A549 (cell line): ENCODE data around the gene CHCHD6. TPM values are rescaled to one million over a fixed set of nuclear protein-coding genes. Genes with fewer than 3 reads are reported as not detected.

Experiments
- ATAC-seq, 2 experiments: fragments of 200-7000 bp in 1 of 2; fragments of >200 bp in 1 of 2; cut with Nextera tagmentation in 1 of 2; cut with Tn5 transposase in 1 of 2; 3 replicates each; pipeline versions ENCODE4 v1.8.0 to v1.9.1; 2018 to 2020; ENCODE audit warnings: mild to moderate bottlenecking in 1 of 2, moderate library complexity in 1 of 2
- CTCF ChIA-PET: fragments of 300-600 bp; sonication (Branson Sonifier 250); formaldehyde crosslinking; extraction: SDS; loops from one replicate; lab custom pipeline; 2021; ENCODE audit warnings: antibody characterized with exemption, inconsistent platforms; lab: Yijun Ruan, JAX
- POLR2A ChIA-PET: fragments of 350-600 bp; formaldehyde crosslinking; extraction: SDS; loops from one replicate; lab custom pipeline; 2021; ENCODE audit warnings: antibody characterized with exemption, inconsistent platforms; lab: Yijun Ruan, JAX
- DNase-seq, 2 experiments: peaks; one replicate each; pipeline versions ENCODE4 v3.0.0 to v3.0.0-alpha.2; 2011 to 2016; ENCODE audit warnings: low read depth in 1 of 2, low spot score in 1 of 2
- FAIRE-seq: peaks from 2 replicates; lab custom pipeline; 2011; peaks lifted over from hg19 to GRCh38; lab: Jason Lieb, UNC
- H3K27ac ChIP-seq, 2 experiments: fragments of >200 bp; sonication (Bioruptor Twin); formaldehyde crosslinking; 3 replicates each; pipeline ENCODE4 v1.5.1; 2016 to 2017
- H3K4me1 ChIP-seq: fragments of >200 bp; sonication (Bioruptor Twin); formaldehyde crosslinking; 3 replicates; pipeline ENCODE4 v1.6.1; 2016
- H3K4me2 ChIP-seq: fragments of >200 bp; sonication (Bioruptor Twin); formaldehyde crosslinking; 3 replicates; pipeline ENCODE4 v1.6.1; 2016
- H3K4me3 ChIP-seq: fragments of >200 bp; sonication (Bioruptor Twin); formaldehyde crosslinking; 3 replicates; pipeline ENCODE4 v1.5.1; 2016
- H3K9me3 ChIP-seq: fragments of >200 bp; sonication (Bioruptor Twin); formaldehyde crosslinking; 3 replicates; pipeline ENCODE4 v1.6.1; 2016
- ATOH8 ChIP-seq: fragments of 250-450 bp; sonication (Bioruptor Pico); IDR thresholded peaks from 2 replicates; pipeline ENCODE4 v1.5.0; 2020; ENCODE audit warnings: low read depth, mild to moderate bottlenecking, moderate library complexity
- BCL3 ChIP-seq: fragments of >200 bp; sonication (Bioruptor Twin); formaldehyde crosslinking; IDR thresholded peaks from 3 replicates; pipeline ENCODE4 v1.6.1; 2016
- BHLHE40 ChIP-seq: IDR thresholded peaks from 2 replicates; pipeline ENCODE4 v1.6.1; 2012; ENCODE audit warnings: low read depth, low read length, inconsistent platforms
- CBX8 ChIP-seq: fragments of 200-600 bp; sonication (generic); IDR thresholded peaks from 2 replicates; pipeline ENCODE4 v1.6.1; 2016
- CHD4 ChIP-seq: fragments of 200-600 bp; sonication (generic); IDR thresholded peaks from 2 replicates; pipeline ENCODE4 v1.6.1; 2016; ENCODE audit warnings: antibody characterized with exemption, mild to moderate bottlenecking, borderline replicate concordance
- EHF ChIP-seq: fragments of 250-450 bp; sonication (Bioruptor Pico); IDR thresholded peaks from 2 replicates; pipeline ENCODE4 v1.5.0; 2020; ENCODE audit warnings: mild to moderate bottlenecking
- EHMT2 ChIP-seq: fragments of 200-600 bp; sonication (generic); IDR thresholded peaks from 2 replicates; pipeline ENCODE4 v1.6.1; 2016; ENCODE audit warnings: antibody characterized with exemption, low read depth, mild to moderate bottlenecking, moderate library complexity
- ELK1 ChIP-seq: fragments of 150-350 bp; IDR thresholded peaks from 2 replicates; pipeline ENCODE4 v1.6.1; 2014; ENCODE audit warnings: low read depth, mild to moderate bottlenecking, low read length
- FOSB ChIP-seq: fragments of 250-450 bp; sonication (Bioruptor Pico); IDR thresholded peaks from 2 replicates; pipeline ENCODE4 v1.5.0; 2020; ENCODE audit warnings: mild to moderate bottlenecking, moderate library complexity
- FOXS1 ChIP-seq: fragments of 250-450 bp; sonication (Bioruptor Pico); IDR thresholded peaks from 2 replicates; pipeline ENCODE4 v1.5.0; 2020; ENCODE audit warnings: mild to moderate bottlenecking, moderate library complexity
- HDAC2 ChIP-seq: fragments of 200-600 bp; sonication (generic); IDR thresholded peaks from 2 replicates; pipeline ENCODE4 v1.6.1; 2016
- HEYL ChIP-seq: fragments of 250-450 bp; sonication (Bioruptor Pico); IDR thresholded peaks from 2 replicates; pipeline ENCODE4 v1.8.0; 2021; ENCODE audit warnings: mild to moderate bottlenecking, moderate library complexity
- HOXA7 ChIP-seq: fragments of 250-450 bp; sonication (Bioruptor Pico); IDR thresholded peaks from 2 replicates; pipeline ENCODE4 v1.5.0; 2020; ENCODE audit warnings: mild to moderate bottlenecking, moderate library complexity
- HOXB5 ChIP-seq: fragments of 250-450 bp; sonication (Bioruptor Pico); IDR thresholded peaks from 2 replicates; pipeline ENCODE4 v1.5.0; 2020; ENCODE audit warnings: mild to moderate bottlenecking, moderate library complexity
- JUN ChIP-seq, 2 experiments: fragments of >200 bp; sonication (Bioruptor Twin); formaldehyde crosslinking; IDR thresholded peaks; 2 replicates in 1 of 2; 3 replicates in 1 of 2; pipeline ENCODE4 v1.6.1; 2016 to 2017
- JUNB ChIP-seq: fragments of >200 bp; sonication (Bioruptor Twin); formaldehyde crosslinking; IDR thresholded peaks from 2 replicates; pipeline ENCODE4 v1.6.1; 2016
- KDM1A ChIP-seq: fragments of 200-600 bp; sonication (generic); IDR thresholded peaks from 2 replicates; pipeline ENCODE4 v1.6.1; 2016; ENCODE audit warnings: low read depth, mild to moderate bottlenecking
- KDM5A ChIP-seq: fragments of 200-600 bp; sonication (generic); IDR thresholded peaks from 2 replicates; pipeline ENCODE4 v1.6.1; 2016; ENCODE audit warnings: antibody characterized with exemption, mild to moderate bottlenecking
- MYC ChIP-seq: IDR thresholded peaks from 2 replicates; pipeline ENCODE4 v1.6.1; 2012; ENCODE audit warnings: mild to moderate bottlenecking, inconsistent platforms, low read length, improper control_type of control experiment, borderline replicate concordance
- NPAS2 ChIP-seq: fragments of 250-450 bp; sonication (Bioruptor Pico); IDR thresholded peaks from 2 replicates; pipeline ENCODE4 v1.8.0; 2022; ENCODE audit warnings: mild to moderate bottlenecking, moderate library complexity, borderline replicate concordance
- NR3C1 ChIP-seq: fragments of >200 bp; sonication (Bioruptor Twin); formaldehyde crosslinking; IDR thresholded peaks from 3 replicates; pipeline ENCODE4 v1.6.1; 2017
- POLR2AphosphoS2 ChIP-seq: conservative IDR thresholded peaks from 2 replicates; pipeline ENCODE4 v1.6.1; 2012; ENCODE audit warnings: low read length, improper control_type of control experiment, inconsistent platforms
- RARB ChIP-seq: fragments of 250-450 bp; sonication (Bioruptor Pico); IDR thresholded peaks from 2 replicates; pipeline ENCODE4 v1.8.0; 2021; ENCODE audit warnings: mild to moderate bottlenecking, moderate library complexity
- RCOR1 ChIP-seq: fragments of 150-350 bp; IDR thresholded peaks from 2 replicates; pipeline ENCODE4 v1.6.1; 2014; ENCODE audit warnings: antibody characterized with exemption, low read length, low read depth
- REST ChIP-seq: fragments of 200-600 bp; sonication (generic); IDR thresholded peaks from 2 replicates; pipeline ENCODE4 v1.6.1; 2016; ENCODE audit warnings: antibody characterized with exemption, mild to moderate bottlenecking, moderate library complexity
- RFX5 ChIP-seq: fragments of 450-650 bp; IDR thresholded peaks from 2 replicates; pipeline ENCODE4 v1.7.1; 2014; ENCODE audit warnings: antibody characterized with exemption, mild to moderate bottlenecking, moderate library complexity
- SMC3 ChIP-seq: fragments of >200 bp; sonication (Bioruptor Twin); formaldehyde crosslinking; IDR thresholded peaks from 3 replicates; pipeline ENCODE4 v1.6.1; 2018; ENCODE audit warnings: inconsistent platforms
- SREBF2 ChIP-seq: fragments of 450-650 bp; IDR thresholded peaks from 2 replicates; pipeline ENCODE4 v1.6.1; 2014; ENCODE audit warnings: mild to moderate bottlenecking, moderate library complexity
- TFCP2L1 ChIP-seq: fragments of 250-450 bp; sonication (Bioruptor Pico); IDR thresholded peaks from 2 replicates; pipeline ENCODE4 v1.5.0; 2021; ENCODE audit warnings: mild to moderate bottlenecking
- TP53 ChIP-seq: fragments of 250-450 bp; sonication (Bioruptor Pico); IDR thresholded peaks from 2 replicates; pipeline ENCODE4 v1.5.0; 2021; ENCODE audit warnings: mild to moderate bottlenecking, moderate library complexity
- ZSCAN20 ChIP-seq: fragments of 250-450 bp; sonication (Bioruptor Pico); IDR thresholded peaks from 2 replicates; pipeline ENCODE4 v1.8.0; 2022; ENCODE audit warnings: mild to moderate bottlenecking, moderate library complexity
- WGBS: methylation state at CpG from one replicate; pipeline ENCODE4 v1.1.6; 2017; ENCODE audit errors: missing lambda C conversion rate; 5-methylcytosine and 5-hydroxymethylcytosine counted together
- polyA plus RNA-seq, 4 experiments: library from polyadenylated mRNA; depleted of rRNA in 3 of 4; stranded (reverse); fragments of >200 nt; fragmentation: RNase III in 1 of 4; extraction: RNeasy Plus Mini Kit Qiagen cat#74134 plus additional on column Dnase treatment in 1 of 4; gene quantifications; 2 replicates in 3 of 4; 3 replicates in 1 of 4; pipeline ENCODE4 v1.2.3, GENCODE V29; 2011 to 2017

CHCHD6 gene
- polyA plus RNA-seq, 2 of the 4 experiments (the other 2 are of a cell fraction), result 15.0 to 18.1 TPM

- Histone ChIP-seq H3K4me2 (no peak overlapping the region), H3K4me3 (no peak overlapping the region), H3K4me1 (no peaks in the 10 kb centered on the region), H3K27ac (no peak overlapping the region), H3K9me3 (no peaks in the 10 kb centered on the region)
- ATAC-seq, result no peak
- DNase-seq, result no peak
- ChIA-PET CTCF (no interaction called here), POLR2A (no interaction called here)
- FAIRE-seq, result no peak
- 85% methylated on average over 2 of the region's 2 CpGs for whole genome bisulfite sequencing
- TF ChIP-seq HOXB5 (CRISPR knock-in tag) (no peak), RARB (CRISPR knock-in tag) (no peak), HEYL (CRISPR knock-in tag) (no peak), FOSB (no peak), BHLHE40 (no peak), TFCP2L1 (CRISPR knock-in tag) (no peak), NPAS2 (CRISPR knock-in tag) (no peak), KDM1A (no peak), BCL3 (no peak), HDAC2 (no peak), RFX5 (no peak), EHMT2 (no peak), ATOH8 (CRISPR knock-in tag) (no peak), CHD4 (no peak), ZSCAN20 (CRISPR knock-in tag) (no peak)
Observed at GRCh38 chr3:126826693-126827092, 122.7 kb downstream of the CHCHD6 start.

- H3K4me1 ChIP-seq, result no peaks in the 10 kb centered on the region
- H3K9me3 ChIP-seq, result no peaks in the 10 kb centered on the region
- WGBS, result 94% methylated on average over 1 of the region's 1 CpG
- no peak overlapping the region for H3K4me2 ChIP-seq
- TF ChIP-seq SREBF2 (no peak), NR3C1 (no peak), CBX8 (no peak), FOXS1 (no peak), RFX5 (no peak), JUN (IDR thresholded peaks at IDR 0.05) (no peak), ELK1 (no peak), POLR2AphosphoS2 (no peak), HOXA7 (CRISPR knock-in tag) (no peak), RCOR1 (no peak), MYC (no peak), SMC3 (no peak), EHF (CRISPR knock-in tag) (no peak), KDM5A (no peak), TP53 (no peak), HDAC2 (no peak), REST (no peak), JUNB (no peak), HEYL (CRISPR knock-in tag) (no peak), ZSCAN20 (CRISPR knock-in tag) (no peak)
- TF ChIP-seq, all 56 proteins: peak for 0
- no peak overlapping the region for H3K4me3 ChIP-seq
- DNase-seq, result no peak
- no peak for FAIRE-seq
- ATAC-seq, result no peak
- no peak overlapping the region for H3K27ac ChIP-seq
- CTCF ChIA-PET, result no interaction called here
- POLR2A ChIA-PET, result no interaction called here
Observed at GRCh38 chr3:126827121-126827520, 123.1 kb downstream of the CHCHD6 start.
